Measurements from ENCODE around the gene SPTBN1.

- TF ChIP-seq CTCF (IDR thresholded peaks at IDR 0.05; ENCODE audit: low read depth, low read length), result no peak
- TF ChIP-seq MYC (IDR thresholded peaks at IDR 0.05; ENCODE audit: low read depth, low read length), result no peak
- TF ChIP-seq POLR2A (IDR thresholded peaks at IDR 0.05; ENCODE audit: extremely low read depth, insufficient read length), result no peak
- no peak for TF ChIP-seq MAX (IDR thresholded peaks at IDR 0.05; ENCODE audit: low read depth, low read length)
Observed at GRCh38 chr2:54466870-54467269, 10.7 kb downstream of the SPTBN1 start.
